ENCODE data around the gene CHURC1.

DNA sequence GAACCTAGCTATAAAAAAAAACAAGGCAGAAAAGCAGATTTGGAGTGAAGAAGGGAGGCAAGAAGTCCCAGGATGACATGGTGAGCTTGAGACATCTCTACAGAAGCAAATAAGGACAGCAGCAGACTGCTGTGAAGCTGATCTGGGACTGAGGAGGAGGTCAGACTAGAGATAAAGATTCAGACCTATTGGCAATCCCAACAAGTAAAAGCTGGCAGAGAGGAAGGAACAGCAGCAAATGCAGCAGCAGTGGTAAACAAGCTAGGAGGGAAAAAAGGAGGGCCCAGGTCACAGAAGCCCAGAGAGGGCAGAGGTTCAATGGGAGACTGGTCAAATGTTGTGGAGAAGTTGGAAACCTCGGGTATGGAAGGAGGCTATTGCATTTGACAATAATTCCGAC lies 45.9 kb upstream of the CHURC1 start:
- TF ChIP-seq POLR2A (IDR thresholded peaks at IDR 0.05; ENCODE audit: low read length): peak; percentile 31
- no peak for TF ChIP-seq GATA1 (IDR thresholded peaks at IDR 0.05; ENCODE audit: low read depth, low read length)
